AG09309 (cell line): ENCODE measurements around the gene EDC4.

Experiments
- DNase-seq: peaks from one replicate; pipeline ENCODE4 v3.0.0-alpha.2; 2010; ENCODE audit warnings: low read depth
- H3K4me3 ChIP-seq: 2 replicates; pipeline ENCODE4 v1.5.1; 2011; ENCODE audit warnings: mild to moderate bottlenecking, low read depth, low read length, moderate library complexity; ENCODE audit not compliant: control insufficient read depth
- TF ChIP-seq, protein P1 (sequence below): IDR thresholded peaks from 2 replicates; pipeline ENCODE4 v1.5.1; 2011; ENCODE audit warnings: mild to moderate bottlenecking, low read depth, low read length, inconsistent platforms; ENCODE audit not compliant: insufficient read depth, control insufficient read depth; ENCODE audit errors: missing control alignments

The EDC4 gene

DNA sequence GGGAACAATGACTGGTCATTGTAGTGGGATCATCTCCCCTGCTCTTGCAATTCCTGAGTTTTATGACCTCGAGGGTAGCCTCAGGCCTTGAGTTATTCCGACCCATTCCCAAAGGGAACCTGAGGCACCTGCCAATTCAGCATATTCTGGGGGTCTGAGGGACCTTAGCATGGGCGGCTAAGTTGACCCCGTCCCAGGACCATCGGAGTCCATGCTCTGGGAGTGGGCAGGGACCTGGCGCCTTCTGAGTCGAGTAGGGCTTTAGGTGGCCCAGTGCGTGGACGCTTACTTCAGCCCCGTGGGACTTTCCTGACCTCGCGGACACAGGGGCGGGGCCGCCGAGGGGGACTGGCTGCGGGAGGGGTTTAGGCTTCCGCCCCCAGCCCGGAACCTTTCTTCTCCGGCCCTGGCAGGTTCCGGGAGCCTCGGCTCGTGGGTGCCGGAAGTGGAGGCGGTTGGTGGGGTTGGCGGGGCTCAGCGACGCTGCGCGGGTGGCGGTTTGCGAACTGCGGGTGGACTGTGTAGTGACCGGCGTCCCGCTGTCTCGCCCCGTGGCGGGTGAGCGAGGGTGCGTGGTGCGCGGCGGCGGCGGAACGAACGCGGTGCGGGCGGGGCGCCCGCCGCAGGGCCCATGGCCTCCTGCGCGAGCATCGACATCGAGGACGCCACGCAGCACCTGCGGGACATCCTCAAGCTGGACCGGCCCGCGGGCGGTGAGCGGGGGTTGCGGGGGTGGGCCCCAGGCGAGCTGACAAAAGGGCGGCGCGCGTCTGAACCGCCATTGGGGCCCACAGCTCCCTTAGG, at the start of gene EDC4:
Gene EDC4 (plus strand): TSS at position 422 of the 804 bp plus-strand sequence. CDS start 210 bp downstream, at position 632.
- DNase-seq, result no peak
- TF ChIP-seq, protein P1, sequence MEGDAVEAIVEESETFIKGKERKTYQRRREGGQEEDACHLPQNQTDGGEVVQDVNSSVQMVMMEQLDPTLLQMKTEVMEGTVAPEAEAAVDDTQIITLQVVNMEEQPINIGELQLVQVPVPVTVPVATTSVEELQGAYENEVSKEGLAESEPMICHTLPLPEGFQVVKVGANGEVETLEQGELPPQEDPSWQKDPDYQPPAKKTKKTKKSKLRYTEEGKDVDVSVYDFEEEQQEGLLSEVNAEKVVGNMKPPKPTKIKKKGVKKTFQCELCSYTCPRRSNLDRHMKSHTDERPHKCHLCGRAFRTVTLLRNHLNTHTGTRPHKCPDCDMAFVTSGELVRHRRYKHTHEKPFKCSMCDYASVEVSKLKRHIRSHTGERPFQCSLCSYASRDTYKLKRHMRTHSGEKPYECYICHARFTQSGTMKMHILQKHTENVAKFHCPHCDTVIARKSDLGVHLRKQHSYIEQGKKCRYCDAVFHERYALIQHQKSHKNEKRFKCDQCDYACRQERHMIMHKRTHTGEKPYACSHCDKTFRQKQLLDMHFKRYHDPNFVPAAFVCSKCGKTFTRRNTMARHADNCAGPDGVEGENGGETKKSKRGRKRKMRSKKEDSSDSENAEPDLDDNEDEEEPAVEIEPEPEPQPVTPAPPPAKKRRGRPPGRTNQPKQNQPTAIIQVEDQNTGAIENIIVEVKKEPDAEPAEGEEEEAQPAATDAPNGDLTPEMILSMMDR, result no peak
- peak within 1 kb of the TSS; percentile 84 for H3K4me3 ChIP-seq

DNA sequence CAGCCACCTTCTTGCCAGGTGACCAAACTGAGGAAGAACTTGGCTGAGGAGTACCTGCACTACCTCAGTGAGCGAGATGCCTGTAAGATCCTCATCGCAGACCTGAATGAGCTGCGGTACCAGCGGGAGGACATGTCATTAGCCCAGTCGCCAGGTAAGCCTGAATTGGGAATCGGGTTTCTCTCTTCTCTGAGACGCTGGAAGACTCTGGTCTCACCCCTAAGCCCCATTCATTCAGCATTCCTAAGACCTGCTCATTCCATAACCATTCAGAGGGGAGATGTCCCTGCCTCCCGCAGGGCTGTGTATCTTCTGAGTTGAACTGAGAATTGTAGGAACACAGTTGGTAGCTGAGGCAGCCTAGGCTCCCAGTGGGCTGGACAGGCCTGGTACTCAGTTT, 47.7 kb upstream of the EDC4 start:
- no peak for DNase-seq
- TF ChIP-seq, protein P1, result no peak
- H3K4me3 ChIP-seq, result no peak overlapping the region

DNA sequence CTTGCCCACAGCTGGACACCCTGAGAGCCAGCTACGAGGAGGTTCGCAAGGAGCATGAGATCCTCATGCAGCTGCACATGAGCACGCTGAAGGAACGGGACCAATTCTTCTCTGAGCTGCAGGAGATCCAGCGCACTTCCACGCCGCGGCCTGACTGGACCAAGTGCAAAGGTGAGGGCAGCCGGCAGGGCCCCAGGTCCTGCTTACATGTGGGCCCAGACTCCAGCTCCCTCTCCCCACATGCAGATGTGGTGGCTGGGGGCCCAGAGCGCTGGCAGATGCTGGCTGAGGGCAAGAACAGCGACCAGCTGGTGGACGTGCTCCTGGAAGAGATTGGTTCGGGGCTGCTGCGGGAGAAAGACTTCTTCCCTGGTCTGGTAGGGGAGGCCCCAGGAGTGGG, 46.9 kb upstream of the EDC4 start:
- no peak overlapping the region for H3K4me3 ChIP-seq
- no peak for DNase-seq
- TF ChIP-seq, protein P1, result no peak

- H3K4me3 ChIP-seq, result no peak overlapping the region
- TF ChIP-seq, protein P1, result no peak
- DNase-seq, result no peak
These were observed 44.2 kb upstream of the EDC4 start for GRCh38 chr16:67828651-67829050.

DNA sequence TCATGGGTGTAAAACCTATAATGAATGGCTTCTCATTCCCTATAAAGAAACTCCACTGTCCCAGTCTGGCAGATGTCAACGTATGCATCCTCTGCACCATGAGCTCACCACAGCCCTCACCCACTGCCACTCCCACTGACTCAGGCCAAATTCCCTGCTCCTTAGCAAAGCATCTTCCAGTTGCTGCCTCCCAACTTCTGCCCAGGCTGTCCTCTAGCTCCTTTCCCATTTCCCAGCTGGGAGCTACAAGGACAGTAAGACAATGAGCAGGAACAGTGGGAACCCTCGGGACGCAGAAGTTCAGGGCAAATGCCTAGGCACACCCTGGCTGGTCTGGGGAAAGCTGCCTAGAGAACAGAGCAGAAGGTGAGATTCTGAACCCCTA, 39.8 kb upstream of the EDC4 start:
- DNase-seq, result no peak
- TF ChIP-seq, protein P1, result no peak
- peak overlapping the region; percentile 78 for H3K4me3 ChIP-seq

DNA sequence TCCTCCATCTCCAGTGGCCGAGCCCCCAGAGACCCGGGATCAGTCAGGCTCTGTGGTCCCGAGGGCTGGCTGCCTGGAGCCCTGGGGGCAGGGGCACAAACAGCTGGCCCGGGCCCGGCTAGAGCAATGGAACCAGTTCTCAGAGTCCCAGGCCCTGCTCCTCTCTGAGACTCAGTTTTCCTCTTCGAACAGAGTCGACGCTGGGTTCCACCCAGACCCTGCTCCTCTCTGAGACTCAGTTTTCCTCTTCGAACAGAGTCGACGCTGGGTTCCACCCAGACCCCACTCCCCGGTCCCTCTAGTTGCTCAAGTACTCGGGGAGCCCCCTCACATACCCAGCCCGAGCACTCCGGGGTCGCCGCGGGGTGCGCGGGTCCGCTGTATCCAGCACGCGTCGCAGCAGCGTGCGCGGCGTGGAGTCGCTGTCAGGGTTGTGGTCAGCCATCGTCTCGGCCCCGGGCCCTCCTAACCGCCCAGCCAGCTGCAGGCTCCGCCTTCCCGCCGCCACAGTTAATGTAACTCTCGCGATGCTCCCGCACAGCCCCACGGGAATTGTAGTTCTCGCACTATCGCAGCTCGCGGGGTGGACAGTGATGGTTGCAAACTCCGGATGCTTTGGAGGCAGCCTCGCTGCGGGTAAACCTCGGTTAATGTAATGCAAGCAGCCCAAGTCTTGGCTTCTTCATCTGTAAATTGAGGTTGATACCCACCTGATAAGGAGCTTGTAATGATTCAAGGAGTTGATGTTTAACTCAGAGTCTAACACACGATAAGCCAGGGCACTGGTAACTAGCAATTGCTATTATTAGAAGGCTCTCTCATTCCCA, 39.2 kb upstream of the EDC4 start:
- TF ChIP-seq, protein P1, result no peak
- peak overlapping the region; percentile 78 for H3K4me3 ChIP-seq
- DNase-seq, result no peak
